Stimulated activated CD8-positive, alpha-beta memory T cell treated with anti-CD3 and anti-CD28 coated beads, Interleukin-12 subunit alpha, Interleukin-12 subunit beta, amount 100 ng/mL, for 24 hours (primary cell): ENCODE results near the gene ATRNL1.
"Not testable (repeated sequence)": the region's sequence is repeated elsewhere in the genome, so short reads cannot be mapped to it uniquely, and the experiment has no call there.

Source experiments
- DNase-seq: peaks from one replicate; pipeline ENCODE4 v3.0.0-alpha.2; 2020; ENCODE audit errors: extremely low read depth

ATRNL1 gene

DNA sequence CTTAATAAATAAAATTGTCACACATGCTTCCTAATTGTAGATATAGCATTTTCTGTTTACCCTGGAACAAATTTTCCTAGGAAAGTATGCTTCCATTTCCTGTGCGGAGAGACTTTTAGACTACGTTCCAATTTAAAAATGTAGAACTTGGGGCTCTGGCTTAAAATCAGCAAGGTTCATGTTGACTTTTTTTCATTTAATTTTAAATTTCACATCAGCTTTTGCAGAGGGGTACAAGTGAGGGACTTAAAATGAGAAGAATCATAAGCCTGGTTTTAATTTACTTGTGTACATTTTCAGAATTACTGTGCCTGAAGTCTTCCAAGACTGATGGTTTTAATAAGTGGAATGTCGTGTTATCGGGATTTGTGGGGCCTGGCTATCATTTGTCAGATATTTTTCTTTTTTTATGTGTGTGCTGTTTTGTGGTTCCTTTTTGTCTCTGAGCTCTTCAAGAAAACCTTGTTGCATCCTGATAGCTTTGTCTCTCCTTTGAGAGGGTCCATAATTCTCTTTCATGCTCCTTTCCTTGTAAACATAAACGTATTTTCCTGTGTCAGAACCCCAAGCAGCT, 8.8 kb upstream of the ATRNL1 start:
- no peak for DNase-seq

DNA sequence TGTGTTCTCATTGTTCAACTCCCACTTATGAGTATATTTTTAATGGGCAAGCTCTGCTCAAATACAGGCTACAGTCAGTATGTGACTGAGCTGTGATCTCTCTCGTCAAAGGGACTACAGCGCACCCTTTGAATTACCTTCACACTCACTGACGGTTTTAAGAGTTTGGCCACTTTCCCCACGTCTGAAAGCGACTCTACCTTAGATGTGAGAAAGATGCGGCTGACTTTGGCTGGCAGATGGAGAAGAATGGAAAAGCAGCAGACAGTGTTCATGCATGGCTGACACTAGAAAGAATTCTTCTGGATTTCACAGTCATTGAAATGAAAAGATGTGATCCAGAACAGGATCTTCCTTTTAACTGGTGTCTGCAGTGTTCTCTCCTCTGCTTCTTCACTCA, 2.0 kb upstream of the ATRNL1 start:
- DNase-seq: no peak

DNA sequence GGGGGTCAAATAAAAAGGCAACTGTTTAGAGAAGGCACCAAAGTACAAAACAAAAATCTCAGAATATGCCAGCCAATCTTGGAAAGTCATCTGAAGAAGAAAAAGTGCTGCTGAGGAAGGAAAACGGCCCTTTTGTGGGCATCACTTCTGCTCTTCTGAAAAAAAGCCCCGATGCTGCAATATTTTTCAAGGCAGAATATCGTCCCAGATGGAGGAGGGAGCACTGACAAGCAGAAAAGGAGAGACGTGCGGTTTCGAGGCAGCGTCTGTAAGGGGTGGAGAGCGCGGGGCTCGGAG, 959 bp upstream of the ATRNL1 start:
- no peak for DNase-seq

DNA sequence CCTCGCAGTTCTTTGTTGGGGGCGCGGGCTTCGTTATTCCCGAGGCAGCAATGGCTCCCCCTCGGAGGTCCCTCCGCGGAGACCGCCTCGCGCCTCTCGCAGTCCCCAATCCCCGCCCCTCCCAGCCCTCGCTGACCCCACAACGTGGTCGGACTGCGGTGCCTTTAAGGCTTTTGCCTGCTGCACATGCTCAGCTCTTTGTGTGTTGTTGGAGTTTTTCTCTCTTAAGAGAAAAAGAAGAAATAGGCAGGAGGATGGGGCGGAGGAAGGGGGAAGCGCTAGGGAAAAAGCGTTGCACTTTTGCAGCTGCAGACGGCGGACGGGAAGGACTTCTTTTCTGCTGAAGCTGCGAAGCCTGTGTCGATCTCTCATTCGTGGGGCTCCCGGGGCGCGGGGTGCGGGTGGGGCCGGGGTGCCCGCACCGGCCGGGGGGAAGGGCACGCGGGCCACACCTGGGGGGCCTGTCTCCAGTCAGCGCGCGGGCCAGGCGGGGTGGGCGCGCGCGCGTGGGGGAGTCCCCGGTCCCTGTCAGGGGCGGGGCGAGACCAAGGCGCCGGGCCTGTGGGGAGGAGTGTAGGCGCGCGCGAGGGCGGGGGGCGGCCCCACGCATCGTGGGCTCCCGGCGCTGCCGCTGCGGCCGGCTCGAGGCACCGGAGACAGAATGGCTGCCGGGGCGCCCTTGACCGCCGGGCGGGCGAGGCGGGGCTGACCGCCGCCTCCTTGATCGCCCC, 445 bp upstream of the ATRNL1 start:
- no peak for DNase-seq

DNA sequence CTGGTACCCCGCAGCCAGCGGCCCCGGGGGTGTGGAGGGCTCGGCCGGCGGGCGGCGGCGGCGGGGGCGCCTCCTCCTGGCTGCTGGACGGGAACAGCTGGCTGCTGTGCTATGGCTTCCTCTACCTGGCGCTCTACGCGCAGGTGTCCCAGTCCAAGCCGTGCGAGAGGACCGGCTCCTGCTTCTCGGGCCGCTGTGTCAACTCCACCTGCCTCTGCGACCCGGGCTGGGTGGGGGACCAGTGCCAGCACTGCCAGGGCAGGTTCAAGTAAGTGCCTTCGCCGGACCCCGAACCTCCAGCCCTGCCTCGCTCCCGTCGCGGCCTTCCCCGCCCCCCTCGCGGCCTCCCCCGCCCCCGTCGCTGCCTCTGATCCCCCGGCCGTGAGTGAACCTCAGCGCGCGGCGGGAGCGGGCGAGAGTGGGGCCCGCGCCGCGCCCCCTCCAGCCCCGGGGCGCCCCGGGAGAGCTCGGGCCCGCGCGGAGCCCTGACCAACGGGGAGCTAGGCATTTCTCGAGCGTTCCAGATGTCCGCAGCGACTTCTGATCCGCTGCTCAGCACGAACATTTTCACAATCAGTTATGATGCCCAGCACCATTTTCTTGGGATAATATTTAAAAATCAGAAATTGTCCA, 727 bp downstream of the ATRNL1 start:
- DNase-seq: no peak

DNA sequence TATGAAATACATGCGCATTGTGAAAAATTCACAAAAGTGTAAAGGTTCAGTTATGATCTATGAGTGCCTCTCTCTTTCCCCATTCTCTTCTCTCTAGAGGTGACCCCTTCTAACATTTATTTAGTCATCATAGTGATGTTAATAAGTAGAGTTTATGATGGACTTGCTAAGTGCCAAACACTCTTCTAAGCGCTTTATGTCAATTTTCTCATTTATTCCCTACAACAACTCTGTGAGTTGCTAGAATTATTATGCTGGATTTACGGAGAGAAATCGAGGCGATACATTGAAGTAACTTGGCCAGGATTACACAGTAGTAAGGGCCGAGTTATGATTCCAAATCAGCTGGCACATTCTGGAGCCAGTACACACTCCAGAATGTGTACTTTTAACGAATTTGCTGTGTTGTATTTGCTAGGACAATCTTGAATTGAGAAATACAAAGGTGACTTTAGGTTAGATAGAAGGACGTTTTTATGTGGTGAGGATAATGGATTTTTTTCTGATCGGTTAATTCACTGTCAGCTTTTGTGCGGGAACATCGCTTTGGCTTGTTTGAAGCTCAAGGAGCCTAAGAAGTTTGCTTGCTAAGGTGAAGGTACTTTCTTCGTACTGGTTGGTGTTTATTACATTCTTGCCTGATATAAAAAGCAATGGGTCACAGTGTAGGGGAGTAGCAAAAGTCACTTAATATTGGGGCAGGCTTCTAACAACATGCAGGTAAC, 1.4 kb downstream of the ATRNL1 start:
- DNase-seq: no peak

DNA sequence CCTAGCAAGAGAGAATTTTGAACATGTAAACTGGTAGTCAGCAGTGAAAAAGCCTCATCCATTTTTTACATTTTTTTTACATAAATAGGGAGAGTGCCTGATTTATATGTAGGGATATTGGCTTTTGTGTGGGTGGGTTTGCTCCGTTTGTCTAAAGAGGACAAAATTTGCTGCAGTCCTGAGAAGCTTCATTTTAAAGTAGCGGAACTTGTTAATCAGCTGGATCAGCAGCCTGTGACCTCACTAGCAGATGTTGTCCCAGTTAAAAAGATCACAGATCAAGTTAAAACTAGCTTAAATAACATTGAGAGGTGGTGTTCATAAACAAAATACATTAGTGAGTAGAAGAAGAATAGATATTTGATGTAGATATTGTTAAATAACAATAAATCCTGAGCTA, 2.6 kb downstream of the ATRNL1 start:
- no peak for DNase-seq

DNA sequence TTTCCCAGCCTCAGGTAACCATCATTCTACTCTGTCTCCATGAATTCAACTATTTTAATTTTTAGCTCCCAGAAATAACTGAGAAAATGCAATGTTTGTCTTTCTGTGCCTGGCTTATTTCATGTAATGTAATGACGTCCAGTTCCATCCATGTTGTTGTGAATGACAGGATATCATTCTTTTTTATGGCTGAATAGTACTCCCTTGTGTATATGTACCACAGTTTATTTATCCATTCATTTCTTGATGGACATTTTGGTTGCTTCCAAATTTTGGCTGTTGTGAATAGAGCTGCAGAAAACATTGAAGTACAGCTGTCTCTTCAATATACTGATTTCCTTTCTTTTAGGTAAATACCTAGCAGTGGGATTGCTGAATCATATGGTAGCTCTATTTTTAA, 10.5 kb downstream of the ATRNL1 start:
- no peak for DNase-seq

DNA sequence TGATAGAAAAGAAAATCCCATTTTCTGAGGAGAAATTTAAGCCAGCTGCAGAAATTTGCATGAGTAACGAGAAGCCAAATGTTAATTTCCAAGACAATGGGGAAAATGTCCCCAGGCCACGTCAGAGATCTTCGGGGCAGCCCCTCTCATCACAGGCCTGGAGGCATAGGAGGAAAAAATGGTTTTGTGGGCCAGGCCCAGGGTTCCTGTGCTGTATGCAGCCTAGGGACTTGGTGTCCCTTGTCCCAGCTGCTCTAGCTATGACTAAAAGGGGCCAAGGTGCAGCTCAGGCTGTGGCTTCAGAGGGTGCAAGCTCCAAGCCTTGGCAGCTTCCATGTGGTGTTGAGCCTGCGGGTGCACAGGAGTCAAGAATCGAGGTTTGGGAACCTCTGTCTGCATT, 12.2 kb downstream of the ATRNL1 start:
- not testable (repeated sequence) for DNase-seq

DNA sequence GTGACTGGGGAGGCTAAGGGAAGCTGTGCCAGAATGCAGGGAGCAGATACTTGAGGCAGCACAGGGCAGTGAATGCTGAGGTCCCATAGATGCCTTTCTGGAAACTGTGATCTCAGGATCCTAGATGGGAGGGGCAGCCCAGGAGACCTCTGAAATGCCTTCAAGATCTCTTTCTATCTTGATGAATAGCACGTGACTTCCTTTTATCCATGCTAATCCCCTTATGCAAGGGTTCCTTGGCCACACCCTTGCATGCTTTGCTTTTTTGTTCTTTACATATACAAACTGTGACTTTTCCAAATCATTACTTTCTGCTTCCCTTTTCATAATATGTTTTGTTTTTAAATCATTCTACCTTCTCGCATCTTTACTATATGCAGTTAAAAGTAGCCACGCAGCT, 14.7 kb downstream of the ATRNL1 start:
- DNase-seq: no peak

DNA sequence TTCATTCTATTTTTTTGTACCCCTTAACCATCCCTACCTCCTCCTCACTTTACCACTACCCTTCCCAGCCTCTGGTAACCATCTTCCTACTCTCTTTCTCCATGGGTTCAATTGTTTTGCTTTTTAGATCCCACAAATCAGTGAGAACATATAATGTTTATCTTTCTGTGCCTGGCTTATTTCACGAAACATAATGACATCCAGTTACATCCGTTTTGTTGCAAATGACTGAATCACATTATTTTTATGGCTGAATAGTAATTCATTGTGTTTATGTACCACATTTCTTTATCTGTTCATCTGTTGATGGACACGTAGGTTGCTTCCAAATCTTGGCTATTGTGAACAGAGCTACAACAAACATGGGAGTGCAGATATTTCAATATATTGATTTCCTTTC, 24.1 kb downstream of the ATRNL1 start:
- no peak for DNase-seq

DNA sequence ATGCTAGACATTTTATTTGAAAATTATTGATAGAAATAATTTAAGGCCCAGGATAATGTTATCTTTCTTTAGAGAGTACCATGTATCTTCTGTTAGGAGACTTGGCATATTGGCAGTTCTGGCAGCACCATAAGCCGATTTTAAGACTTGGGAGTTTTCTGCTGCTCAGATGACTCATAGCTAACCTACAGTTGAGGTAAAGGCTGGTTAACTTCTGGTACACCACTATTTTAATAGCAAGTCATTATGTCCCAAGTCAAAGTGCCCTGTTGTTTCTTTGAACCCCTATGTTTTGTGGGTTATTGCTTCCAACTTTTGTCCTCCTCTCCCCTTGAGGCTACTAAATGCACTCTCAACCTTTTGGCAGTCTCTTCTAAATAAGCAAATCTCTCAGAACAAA, 25.2 kb downstream of the ATRNL1 start:
- DNase-seq: no peak

DNA sequence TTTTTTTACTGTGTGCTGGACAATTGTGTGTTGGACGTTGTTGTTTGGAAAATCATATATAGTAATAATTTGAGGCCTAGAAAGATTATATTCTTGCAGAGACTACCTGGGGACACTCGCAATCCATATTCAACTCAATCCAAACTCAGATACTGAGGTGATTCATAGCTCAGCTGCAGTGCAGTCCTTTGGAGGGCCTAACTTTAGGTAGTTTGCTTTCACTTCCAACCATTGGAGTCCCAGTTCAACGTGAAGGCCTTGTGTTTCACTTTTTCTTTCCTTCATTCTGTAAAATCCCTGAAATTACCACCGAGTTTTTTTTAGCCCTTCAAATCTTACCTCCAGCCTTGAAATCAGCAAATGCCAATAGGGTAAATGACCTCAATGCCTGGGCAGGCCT, 32.3 kb downstream of the ATRNL1 start:
- DNase-seq: no peak

DNA sequence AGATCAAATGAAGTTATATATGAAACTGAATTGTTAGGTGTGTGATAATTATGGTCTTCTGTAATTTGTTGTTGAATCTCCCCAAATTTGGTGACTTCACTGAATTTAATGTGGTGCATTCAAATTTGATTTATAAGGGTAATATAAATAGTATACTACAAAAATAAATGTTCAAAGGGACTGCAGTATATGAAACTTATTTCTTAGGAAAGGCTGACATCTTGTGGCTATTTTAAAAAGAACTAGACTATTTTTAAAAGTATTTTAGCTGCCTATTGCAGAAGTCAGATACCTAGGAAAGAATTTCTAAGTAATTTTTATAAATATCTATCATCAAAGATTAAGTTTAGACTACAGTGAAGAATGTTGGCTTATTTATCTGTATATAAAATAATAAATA, 36.6 kb downstream of the ATRNL1 start:
- DNase-seq: no peak

DNA sequence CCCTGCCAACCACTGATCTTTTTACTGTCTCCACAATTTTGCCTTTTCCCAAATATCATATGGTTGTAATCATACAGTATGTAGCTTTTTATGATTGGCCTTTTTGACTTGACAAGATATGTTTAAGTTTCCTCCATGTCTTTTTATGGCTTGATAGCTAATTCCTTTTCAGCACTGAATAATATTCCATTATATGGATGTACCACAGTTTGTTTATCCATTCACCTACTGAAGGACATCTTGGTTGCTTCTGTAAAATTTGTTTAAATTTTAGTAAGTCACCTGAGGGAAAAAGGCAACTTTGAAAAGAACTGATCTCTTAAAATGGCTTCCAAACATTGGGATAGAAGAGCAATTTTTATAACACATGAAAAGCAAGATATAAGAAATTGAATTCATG, 43.5 kb downstream of the ATRNL1 start:
- DNase-seq: no peak

DNA sequence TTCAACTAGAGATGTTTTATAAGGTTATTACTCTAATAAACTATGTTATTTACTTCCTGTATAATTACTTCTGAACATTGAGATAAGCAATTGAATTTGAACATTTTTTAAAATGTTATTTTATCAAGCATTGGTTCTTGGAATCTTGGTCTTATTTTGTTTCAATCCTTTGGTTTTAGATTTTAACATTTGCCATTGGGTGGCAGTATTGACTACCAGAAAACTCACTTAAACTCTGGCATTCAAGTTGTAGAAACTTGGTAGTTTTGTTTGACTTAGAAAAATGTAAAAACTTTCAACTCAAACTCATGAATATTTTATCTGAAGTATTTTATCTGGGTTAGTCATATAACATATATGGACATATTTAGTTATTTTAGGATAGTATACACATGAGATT, 48.1 kb downstream of the ATRNL1 start:
- DNase-seq: no peak

DNA sequence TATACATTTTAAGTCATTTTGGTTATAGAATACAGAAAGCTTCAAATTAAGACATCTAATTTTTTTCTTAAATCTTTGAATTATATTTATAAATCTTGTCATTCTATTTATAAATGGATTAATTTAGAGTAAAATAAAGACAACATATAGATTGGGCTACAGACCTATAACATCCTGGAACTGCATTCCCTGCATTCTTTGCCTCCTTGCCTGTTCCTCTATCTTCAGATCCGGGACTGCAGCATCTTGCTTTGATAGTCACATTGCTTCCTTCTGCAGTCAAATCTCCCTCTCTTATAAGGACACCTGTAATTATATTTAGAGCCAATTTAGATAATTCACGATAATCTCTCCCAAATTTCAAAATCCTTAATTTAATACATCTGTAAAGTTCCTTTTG, 64.2 kb downstream of the ATRNL1 start:
- DNase-seq: no peak

DNA sequence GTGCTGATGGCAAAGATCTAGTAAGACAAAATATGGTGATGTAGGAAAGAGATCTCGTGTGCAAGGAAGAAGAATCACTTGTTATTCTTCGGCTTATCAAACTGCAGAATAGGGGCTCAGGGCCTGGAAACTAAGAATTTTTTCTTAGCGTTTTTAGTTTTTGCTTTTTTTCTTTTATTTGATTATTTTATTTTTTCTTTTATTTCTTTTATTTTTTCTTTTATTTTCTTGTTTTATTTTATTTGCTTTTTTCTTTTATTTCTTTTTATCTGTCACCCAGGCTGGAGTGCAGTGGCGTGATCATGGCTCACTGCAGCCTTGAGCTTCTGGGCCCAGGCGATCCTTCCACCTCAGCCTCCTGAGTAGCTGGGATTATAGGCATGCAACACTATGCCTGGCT, 70.0 kb downstream of the ATRNL1 start:
- DNase-seq: no peak

DNA sequence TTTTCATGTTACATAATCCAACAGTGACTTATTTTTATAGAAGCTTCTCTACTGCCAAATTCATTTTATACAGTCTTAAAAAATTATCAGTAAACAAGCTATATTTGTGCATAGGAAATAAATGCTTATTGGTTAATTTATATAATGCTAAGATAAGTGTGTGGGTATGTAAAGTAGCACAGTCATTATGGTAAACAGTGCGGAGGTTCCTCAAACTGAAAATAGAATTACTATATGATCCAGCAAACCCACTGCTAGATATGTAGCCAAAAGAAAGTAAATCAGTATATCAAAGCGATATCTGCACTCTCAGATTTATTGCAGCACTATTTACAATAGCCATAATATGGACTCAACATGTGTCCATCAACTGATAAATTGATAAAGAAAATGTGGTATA, 71.1 kb downstream of the ATRNL1 start:
- no peak for DNase-seq

DNA sequence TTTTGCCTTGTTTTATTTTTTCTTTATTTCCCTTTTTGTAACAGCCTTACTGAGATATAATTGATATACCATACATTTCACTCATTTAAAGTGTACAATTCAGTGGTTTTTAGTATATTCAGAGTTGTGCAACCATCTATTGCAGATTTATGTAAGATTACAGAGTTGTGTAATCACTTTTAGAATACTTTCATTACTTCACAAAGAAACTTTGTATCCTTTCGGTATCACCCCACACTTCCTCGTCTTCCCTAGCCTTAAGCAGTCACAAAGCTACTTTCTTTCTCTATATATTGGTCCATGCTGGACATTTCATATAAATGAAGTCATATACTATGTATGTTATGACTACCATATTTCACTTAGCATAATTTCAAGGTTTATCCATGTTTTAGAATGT, 74.6 kb downstream of the ATRNL1 start:
- DNase-seq: no peak

DNA sequence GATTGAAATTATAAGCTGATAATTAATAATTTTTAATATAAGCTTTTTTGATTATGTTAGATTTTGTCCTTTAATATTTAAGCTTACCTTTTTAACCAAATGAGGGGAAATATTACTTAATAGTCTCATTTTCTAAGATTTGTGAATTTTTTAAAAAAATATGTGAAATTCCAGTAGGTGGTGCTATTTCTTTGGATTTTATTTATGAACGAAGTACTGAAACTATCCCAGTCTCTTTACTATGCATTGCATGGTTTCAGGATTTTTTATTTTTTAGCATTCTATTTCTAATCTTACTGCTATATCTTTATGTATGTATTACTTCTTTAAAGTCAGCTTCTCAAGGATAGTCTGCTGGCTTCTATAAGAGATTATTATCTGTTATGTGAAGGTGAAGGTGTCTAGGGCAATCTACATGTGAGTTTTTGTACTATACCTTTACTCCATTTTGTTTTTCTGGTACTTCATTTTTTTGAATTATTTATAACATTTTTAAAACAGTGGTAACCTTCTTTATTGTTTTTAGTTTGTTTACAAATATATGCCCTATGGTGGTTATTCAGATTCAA, 78.3 kb downstream of the ATRNL1 start:
- no peak for DNase-seq

DNA sequence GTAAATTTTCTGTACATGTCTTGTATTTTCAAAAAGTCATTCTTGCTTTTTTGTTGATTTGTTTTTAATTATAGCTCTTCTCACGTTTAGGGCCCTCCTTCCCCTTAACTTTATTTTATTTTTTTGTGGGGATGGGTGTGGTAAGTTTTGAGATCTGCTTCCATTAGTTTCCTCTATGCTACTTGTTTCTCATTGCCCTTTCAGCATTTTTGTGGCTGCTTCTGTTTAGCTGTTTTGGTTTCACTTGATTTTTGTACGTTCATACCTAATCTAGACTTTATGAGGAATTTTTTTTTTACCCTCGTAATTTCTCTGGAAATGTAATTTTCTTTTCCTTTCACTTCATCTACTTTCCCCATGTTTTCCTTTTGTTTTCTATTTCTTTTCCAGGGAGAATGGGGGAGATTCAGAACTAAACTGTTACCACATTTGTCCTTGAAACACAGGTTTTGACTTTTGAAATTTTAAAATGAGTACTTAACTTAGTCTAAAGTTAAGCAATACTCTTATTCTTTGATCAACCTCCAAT, 80.8 kb downstream of the ATRNL1 start:
- no peak for DNase-seq

DNA sequence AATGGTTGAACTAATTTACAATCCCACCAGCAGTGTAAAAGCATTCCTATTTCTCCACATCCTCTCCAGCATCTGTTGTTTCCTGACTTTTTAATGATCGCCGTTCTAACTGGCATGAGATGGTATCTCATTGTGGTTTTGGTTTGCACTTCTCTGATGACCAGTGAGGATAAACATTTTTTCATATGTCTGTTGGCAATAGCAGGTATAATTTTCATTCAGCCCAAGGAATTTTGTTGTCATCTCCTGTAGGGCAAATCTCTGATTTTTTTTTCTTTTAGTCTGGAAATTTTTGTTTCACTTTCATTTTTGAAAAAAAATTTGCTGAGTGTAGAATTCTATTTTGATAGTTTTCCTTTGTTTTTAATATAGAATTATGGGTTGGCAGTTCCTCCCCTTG, 114.1 kb downstream of the ATRNL1 start:
- DNase-seq: not testable (repeated sequence)
